AG09319 (cell line): ENCODE results near the gene TYMS.

Experiments
- DNase-seq: peaks from one replicate; pipeline ENCODE4 v3.0.0-alpha.2; 2010; ENCODE audit warnings: low read depth; ENCODE audit errors: extremely low read depth
- CTCF ChIP-seq: IDR thresholded peaks from 2 replicates; pipeline ENCODE4 v1.5.1; 2011; ENCODE audit warnings: low read depth, mild to moderate bottlenecking, inconsistent platforms, low read length, moderate library complexity

The TYMS gene

GRCh38 chr18:657311-658000 lies at the start of gene TYMS:
Gene TYMS, plus strand, starts transcription at chr18:657653. Its CDS starts 90 bp downstream, at chr18:657743.
- no peak for DNase-seq
- no peak; the same call in 1 of the 2 replicates for TF ChIP-seq CTCF

GRCh38 chr18:607930-608329 lies 49.5 kb upstream of the TYMS start:
- no peak for DNase-seq
- TF ChIP-seq CTCF, result no peak

GRCh38 chr18:610214-610928 lies 47.1 kb upstream of the TYMS start:
- no peak for TF ChIP-seq CTCF
- no peak for DNase-seq

DNA sequence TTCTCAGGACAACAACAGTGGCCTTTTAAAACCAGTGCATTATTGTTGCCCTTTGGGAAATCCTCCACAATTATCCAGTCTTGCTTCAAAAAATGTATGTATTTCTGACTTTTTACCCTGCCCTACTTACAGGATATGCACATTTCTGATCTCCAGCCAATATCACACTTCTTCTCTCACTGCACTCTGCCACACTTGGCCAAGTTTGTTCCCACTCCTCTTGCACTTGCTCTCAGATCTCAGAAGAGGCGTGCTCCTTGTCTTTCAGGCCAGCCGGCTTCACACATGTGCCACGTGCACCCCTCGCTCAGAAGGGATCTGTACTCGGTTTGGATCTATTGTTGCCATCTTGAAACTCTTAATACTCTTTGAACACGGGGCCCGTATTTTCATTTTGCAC lies 45.3 kb upstream of the TYMS start:
- TF ChIP-seq CTCF, result no peak
- no peak for DNase-seq

DNA sequence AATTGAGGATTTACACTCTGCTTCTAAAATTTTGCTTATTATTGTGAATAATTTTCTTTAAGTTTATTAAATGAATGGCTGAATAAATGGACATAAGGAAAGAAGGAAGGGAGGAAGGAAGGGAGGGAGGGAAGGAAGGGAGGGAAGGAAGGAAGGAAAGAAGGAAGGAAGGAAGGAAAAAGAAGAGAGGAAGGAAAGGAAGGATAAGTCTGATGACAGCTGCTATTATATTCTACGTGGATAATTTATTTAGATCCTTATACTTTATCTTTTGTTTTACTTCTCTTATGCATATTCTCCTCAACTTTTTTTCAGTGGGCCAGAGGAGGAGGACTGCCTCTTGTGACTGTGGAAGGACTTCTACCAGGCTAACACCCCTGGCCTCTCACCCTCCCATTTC lies 43.3 kb upstream of the TYMS start:
- no peak for DNase-seq
- no peak for TF ChIP-seq CTCF

- TF ChIP-seq CTCF, result no peak
Measured at GRCh38 chr18:615092-615521, 42.3 kb upstream of the TYMS start.

GRCh38 chr18:615773-616172 lies 41.7 kb upstream of the TYMS start:
- DNase-seq, result no peak
- TF ChIP-seq CTCF, result no peak

More at GRCh38 chr18:615092-615521, 42.3 kb upstream of the TYMS start:
- DNase-seq, result no peak
